Left lobe of liver (tissue), 2 donors: ENCODE data around the gene SCARB2. TPM values are rescaled to one million over a fixed set of nuclear protein-coding genes. Genes with fewer than 3 reads are reported as not detected.

Experiments
- ATAC-seq: fragments of 200-7000 bp; cut with Tn5 transposase; one replicate; pipeline ENCODE4 v1.9.1; 2020; ENCODE audit warnings: mild to moderate bottlenecking, moderate library complexity
- DNase-seq: peaks from one replicate; pipeline ENCODE4 v3.0.0-alpha.2; 2020; ENCODE audit warnings: low spot score
- total RNA-seq: library from RNA; stranded (reverse); gene quantifications from one replicate; pipeline ENCODE4 v1.2.1, GENCODE V29; 2021
- donor health status: DM: no; HTN: no; CAD: no; lungs with moderate emphysema.
- donor health status: DM: no; HTN: yes; CAD: no.

The SCARB2 gene
- total RNA-seq, 1 donor from 2014 or later: 104 TPM

DNA sequence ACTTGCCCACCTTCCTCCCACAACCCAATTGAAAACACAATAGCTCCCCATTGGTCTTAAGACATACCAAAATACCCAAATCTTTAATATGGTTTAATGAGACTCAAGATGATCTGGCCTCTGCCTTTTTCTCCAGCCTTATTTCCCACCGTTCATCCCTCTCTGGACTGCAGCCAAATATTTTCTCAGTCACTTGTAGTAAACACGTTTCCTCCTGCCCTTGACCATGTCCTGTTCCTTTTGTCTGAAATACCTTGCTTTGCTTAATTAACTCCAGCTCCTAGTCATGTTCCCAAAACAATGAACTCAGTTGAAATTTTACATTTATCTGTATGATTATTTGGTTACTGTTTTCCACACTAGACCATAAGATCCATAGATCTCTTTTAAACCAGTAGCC, 57.0 kb downstream of the SCARB2 start:
- ATAC-seq (peak; percentile 18), DNase-seq (no peak)

DNA sequence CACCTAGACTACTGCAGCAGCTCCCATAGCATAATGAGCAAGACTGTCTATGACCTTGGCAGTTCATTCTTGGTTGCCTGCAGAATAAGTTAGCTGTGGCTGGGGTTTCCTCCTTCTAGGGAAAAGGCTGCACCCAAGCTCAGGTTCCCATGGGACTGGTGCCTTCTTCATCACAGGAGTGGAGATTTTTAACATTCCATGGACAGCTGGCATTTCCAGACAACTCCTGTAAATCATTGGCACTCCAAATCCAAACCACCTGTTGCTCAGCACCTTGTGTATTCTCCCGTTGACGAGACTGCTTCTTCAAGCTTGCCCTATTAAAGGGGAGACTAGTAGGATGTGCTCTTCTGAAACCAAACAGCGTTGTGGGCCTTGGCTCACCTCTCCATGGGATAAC, 57.6 kb downstream of the SCARB2 start:
- DNase-seq: no peak
- ATAC-seq: peak; percentile 22

- DNase-seq (no peak), ATAC-seq (no peak)
These were observed 60.3 kb downstream of the SCARB2 start for GRCh38 chr4:76153356-76153755.

DNA sequence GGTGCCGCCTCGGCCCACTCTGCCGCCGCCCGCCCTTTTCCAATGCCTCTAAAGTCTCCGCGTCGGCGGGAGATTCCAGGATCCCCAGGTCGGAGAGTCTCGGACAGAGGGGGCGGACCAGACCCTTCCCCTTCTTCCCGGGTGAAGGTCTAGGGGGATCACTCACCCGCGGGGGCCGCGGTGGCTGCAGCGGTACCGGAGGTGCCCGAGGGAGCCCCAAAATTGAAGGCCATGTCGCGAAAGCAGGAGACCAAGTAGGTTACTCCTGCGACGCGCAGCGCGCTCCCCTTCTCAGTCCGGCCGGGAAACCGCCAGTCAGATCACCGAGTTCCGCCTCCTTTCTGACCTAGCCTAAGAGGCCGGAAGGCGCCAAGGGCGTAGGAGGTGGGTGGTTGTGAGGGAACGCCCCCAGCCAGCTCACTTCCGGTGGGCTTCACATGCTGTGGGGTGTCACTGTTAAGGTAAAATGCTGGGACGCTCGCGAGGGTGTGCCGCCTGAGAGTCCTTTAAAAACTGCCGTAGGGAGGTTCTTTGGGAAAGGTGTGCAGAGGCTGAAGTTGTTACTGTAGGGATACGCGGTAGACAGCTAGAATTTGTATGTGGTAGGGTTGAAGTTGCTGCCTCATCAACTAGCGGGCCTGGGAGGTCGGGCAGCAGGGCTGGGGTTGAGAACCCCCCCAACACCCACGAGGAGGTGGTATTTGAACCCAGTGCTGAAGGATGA, 65.3 kb downstream of the SCARB2 start, which contains the start of gene NUP54:
NUP54 (minus strand) TSS at position 256 of the 724 bp plus-strand sequence; CDS start at position 233, 23 bp downstream.
- peak; percentile 95 for DNase-seq
- ATAC-seq: peak; percentile 98

GRCh38 chr4:76147454-76148141, 66.0 kb downstream of the SCARB2 start:
- DNase-seq: peak; percentile 66

GRCh38 chr4:76144546-76144945, 69.1 kb downstream of the SCARB2 start:
- DNase-seq: no peak
- ATAC-seq: no peak

More at GRCh38 chr4:76147454-76148141, 66.0 kb downstream of the SCARB2 start:
- peak; percentile 75 for ATAC-seq

DNA sequence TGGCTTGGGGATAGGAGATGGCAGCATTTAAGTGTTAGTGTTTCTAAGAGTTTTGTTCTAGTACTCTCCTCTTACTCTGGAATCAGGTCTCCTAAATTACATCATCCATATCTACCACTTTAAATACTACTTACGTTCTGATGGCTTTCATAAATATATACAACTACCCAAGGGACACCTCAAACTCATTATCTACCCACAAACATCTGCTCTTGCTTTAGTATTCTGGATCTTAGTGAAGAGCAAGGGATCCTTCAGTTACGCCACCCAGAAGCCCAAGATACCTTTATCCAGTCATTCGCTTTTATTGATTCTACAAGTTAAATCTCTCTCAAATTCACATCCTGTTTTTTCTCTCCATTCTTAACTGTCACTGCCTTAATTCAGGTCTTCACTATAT, 72.4 kb downstream of the SCARB2 start:
- DNase-seq (no peak), ATAC-seq (no peak)

GRCh38 chr4:76127754-76128153, 85.9 kb downstream of the SCARB2 start:
- DNase-seq: no peak
- no peak for ATAC-seq

- no peak for DNase-seq
- ATAC-seq: no peak
These were observed 87.8 kb downstream of the SCARB2 start for GRCh38 chr4:76125816-76126215.

DNA sequence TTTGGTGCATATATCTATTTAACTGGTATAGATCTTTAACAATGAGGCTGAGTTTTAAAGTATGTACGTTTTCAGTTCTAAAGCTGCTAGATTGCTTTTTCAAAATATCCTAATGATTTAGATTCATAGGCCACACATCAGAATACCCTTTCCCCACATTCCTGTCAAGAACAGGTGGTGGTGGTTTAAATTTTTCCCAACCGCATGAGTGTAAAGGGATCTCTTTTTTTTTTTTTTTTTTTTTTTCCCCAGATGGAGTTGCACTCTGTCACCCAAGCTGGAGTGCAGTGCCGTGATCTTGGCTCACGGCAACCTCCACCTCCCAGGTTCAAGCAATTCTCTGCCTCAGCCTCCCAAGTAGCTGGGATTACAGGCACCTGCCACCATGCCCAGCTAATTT, 93.4 kb downstream of the SCARB2 start:
- DNase-seq (no peak), ATAC-seq (no peak)

GRCh38 chr4:76117536-76117935, 96.1 kb downstream of the SCARB2 start:
- no peak for DNase-seq
- no peak for ATAC-seq

- no peak for ATAC-seq
These were observed 96.8 kb downstream of the SCARB2 start for GRCh38 chr4:76116821-76117220.

More at GRCh38 chr4:76116821-76117220, 96.8 kb downstream of the SCARB2 start:
- no peak for DNase-seq

Other genes starting within 250 kb of the SCARB2 start
- gene SDAD1, start 222.9 kb downstream of the SCARB2 start, total RNA-seq: 10.8 TPM
- 0.10 TPM for gene CXCL9, start 206.3 kb downstream of the SCARB2 start, total RNA-seq
- gene CXCL10, start 190.3 kb downstream of the SCARB2 start, total RNA-seq: 0.15 TPM
- gene CXCL11, start 177.8 kb downstream of the SCARB2 start, total RNA-seq: not detected
- not detected for gene ART3, start 139.1 kb downstream of the SCARB2 start, total RNA-seq
- gene NUP54, start 65.4 kb downstream of the SCARB2 start, total RNA-seq: 11.8 TPM
- gene FAM47E, start 37.9 kb upstream of the SCARB2 start, total RNA-seq: 3.3 TPM
- gene STBD1, start 92.9 kb upstream of the SCARB2 start, total RNA-seq: 18.3 TPM
- gene CCDC158, start 207.3 kb upstream of the SCARB2 start, total RNA-seq: 3.9 TPM
- gene SHROOM3, start 221.4 kb upstream of the SCARB2 start, total RNA-seq: 39.9 TPM